Uterus (tissue), 2 donors: ENCODE measurements around the gene FSIP1.

ENCODE experiments used
- POLR2A ChIP-seq, 2 donors: fragments of 450-650 bp; IDR thresholded peaks; one replicate each; pipeline ENCODE4 v1.6.1; 2016; ENCODE audit warnings: antibody characterized with exemption in 2 of 2, mild to moderate bottlenecking in 1 of 2, moderate library complexity in 1 of 2
- TF ChIP-seq, protein P1 (sequence below), 4 experiments: fragments of 200-600 bp in 2 of 4; fragments of 450-650 bp in 2 of 4; sonication (generic) in 2 of 4; IDR thresholded peaks; one replicate each; pipeline ENCODE4 v1.5.1; 2016 to 2019; ENCODE audit warnings: antibody characterized with exemption in 4 of 4, mild to moderate bottlenecking in 2 of 4, moderate library complexity in 1 of 4

DNA sequence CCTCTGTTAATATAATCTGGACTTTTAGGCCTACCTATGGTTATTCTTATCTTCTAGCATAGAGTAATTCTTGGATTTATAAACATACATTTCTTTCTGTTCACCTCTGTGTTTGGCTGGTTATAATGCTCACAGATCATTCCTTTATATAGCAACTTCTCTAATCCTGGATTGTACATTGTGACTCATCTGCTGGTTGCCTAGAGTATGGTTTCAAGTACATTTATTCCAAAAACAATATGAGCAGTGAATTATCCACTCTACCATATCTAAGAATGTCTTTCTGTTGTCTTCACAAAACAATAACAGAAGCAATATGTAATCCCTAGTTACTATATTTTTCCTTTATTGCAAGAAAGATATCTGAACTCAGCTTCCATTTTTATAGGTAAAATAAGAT is 35.3 kb downstream of the FSIP1 start:
- TF ChIP-seq, protein P1, sequence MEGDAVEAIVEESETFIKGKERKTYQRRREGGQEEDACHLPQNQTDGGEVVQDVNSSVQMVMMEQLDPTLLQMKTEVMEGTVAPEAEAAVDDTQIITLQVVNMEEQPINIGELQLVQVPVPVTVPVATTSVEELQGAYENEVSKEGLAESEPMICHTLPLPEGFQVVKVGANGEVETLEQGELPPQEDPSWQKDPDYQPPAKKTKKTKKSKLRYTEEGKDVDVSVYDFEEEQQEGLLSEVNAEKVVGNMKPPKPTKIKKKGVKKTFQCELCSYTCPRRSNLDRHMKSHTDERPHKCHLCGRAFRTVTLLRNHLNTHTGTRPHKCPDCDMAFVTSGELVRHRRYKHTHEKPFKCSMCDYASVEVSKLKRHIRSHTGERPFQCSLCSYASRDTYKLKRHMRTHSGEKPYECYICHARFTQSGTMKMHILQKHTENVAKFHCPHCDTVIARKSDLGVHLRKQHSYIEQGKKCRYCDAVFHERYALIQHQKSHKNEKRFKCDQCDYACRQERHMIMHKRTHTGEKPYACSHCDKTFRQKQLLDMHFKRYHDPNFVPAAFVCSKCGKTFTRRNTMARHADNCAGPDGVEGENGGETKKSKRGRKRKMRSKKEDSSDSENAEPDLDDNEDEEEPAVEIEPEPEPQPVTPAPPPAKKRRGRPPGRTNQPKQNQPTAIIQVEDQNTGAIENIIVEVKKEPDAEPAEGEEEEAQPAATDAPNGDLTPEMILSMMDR (IDR thresholded peaks at IDR 0.05), result no peak
- TF ChIP-seq POLR2A (IDR thresholded peaks at IDR 0.05), result no peak
